Retinal pigment epithelial cell (primary cell): ENCODE data around the gene PRR22.

Experiments
- DNase-seq: peaks from one replicate; pipeline ENCODE4 v3.0.0-alpha.2; 2010; ENCODE audit warnings: low read depth
- H3K4me3 ChIP-seq: 2 replicates; pipeline ENCODE4 v1.5.1; 2011; ENCODE audit warnings: mild to moderate bottlenecking, low read length, control low read depth, moderate library complexity
- TF ChIP-seq, protein P1 (sequence below): conservative IDR thresholded peaks from 2 replicates; pipeline ENCODE4 v1.5.1; 2011; ENCODE audit warnings: low read depth, low read length, control low read depth, inconsistent platforms

Gene PRR22

DNA sequence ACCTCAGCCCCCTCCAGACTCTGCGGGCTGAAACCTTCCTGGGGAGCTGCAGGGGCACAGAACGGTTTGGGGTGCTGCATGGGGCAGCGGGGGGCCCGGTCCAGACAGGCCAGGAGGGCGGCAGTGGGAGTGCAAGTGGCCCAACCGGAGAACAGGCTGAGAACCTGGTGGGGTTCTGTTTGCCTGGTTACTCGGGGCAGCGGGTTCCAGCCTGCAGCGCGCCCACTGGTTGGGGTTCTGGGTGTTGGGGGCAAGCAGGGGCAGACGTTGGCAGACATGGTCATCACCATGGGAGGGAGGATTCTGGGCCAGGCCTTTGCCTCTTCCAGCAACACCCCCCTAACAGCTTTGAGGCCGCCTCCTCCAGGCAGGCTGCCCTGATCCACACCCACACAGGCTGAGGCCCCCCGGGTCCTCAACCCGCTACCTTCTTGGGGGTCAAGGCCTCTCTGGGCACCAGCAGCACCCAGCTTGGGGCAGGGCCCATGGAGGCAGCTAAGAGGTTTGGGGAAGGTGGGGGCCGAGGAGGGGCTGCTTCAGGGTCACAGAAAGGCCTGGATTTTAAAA, at the start of gene PRR22:
Gene PRR22 (minus strand): TSS at position 166 of the 567 bp plus-strand sequence. CDS start 86 bp downstream, at position 80.
- DNase-seq, result no peak
- no peak within 1 kb of the TSS for H3K4me3 ChIP-seq
- TF ChIP-seq, protein P1, sequence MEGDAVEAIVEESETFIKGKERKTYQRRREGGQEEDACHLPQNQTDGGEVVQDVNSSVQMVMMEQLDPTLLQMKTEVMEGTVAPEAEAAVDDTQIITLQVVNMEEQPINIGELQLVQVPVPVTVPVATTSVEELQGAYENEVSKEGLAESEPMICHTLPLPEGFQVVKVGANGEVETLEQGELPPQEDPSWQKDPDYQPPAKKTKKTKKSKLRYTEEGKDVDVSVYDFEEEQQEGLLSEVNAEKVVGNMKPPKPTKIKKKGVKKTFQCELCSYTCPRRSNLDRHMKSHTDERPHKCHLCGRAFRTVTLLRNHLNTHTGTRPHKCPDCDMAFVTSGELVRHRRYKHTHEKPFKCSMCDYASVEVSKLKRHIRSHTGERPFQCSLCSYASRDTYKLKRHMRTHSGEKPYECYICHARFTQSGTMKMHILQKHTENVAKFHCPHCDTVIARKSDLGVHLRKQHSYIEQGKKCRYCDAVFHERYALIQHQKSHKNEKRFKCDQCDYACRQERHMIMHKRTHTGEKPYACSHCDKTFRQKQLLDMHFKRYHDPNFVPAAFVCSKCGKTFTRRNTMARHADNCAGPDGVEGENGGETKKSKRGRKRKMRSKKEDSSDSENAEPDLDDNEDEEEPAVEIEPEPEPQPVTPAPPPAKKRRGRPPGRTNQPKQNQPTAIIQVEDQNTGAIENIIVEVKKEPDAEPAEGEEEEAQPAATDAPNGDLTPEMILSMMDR, result no peak

DNA sequence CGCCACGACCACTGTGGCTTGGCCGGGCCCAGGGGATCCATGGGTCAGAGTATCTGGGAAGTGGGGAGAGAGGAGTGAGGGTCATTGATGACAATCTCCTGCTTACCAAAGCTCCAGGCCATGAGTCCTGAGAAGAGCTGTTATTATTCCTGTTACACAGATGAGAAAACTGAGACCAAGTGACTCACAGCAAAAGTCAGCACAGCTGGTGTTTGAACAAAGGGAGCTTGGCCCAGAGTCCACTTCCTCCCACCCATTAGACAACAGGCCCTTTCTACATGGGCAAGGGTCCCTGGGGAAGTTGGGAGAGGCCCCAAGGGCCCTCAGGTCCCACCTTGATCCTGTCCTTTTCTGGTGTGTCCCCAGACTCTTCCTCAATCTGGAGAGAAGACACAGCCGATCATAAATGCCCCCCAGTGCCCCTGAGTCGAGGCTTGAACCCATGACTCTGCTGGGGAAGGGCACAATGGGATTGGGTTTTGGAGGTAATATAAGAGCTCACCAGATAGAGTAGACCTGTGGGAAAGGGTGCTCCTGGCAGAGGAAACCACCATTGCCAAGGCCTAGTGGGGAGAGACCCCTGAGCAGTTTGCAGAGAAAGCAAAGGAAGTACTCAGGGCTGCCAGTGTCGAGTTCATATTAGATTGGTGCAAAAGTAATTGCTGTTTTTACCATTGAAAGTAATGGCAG, 48.1 kb upstream of the PRR22 start:
- no peak overlapping the region for H3K4me3 ChIP-seq
- TF ChIP-seq, protein P1, result no peak

DNA sequence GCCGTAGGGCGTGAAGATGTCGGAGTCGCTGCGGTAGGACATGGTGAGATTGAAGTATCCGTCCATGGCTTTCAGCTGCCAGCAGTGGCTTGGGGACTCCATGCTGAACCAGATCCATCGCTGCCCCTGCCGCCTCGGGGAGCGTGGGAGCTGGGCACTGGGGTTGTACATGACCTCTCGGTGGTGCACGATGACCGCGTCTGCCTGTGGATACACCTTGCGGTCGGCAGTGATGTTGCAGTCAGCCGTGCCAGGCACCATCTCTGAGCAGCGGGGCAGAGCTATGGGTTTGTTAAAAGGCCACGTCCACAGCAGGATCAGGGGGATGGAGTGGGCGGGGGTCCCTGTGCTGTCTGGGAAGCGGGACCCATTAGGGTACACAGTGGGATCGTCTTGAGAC, 47.5 kb upstream of the PRR22 start:
- TF ChIP-seq, protein P1, result no peak
- no peak overlapping the region for H3K4me3 ChIP-seq
- DNase-seq, result no peak

More for the DNA sequence above, 48.1 kb upstream of the PRR22 start:
- no peak for DNase-seq

DNA sequence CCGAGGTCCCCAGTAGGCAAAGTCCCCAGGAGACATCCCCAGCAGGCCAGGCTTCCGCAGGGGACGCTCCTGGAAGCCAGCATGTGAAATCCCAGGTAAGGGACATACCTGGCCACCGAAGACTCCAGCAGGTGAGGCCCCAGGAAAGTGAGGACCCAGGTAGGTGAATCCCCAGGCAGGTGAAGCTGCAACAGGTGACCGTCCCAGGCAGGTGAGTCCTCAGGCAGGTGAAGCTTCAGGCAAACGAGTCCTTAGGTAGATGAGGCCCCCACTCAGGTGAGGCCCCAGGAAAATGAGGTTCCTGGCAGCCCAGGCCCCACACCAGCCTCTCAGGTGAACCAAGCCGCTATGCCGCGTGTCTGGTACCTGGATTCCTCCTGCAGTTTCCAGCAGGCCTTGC, 46.6 kb upstream of the PRR22 start:
- TF ChIP-seq, protein P1, result no peak
- DNase-seq, result no peak
- H3K4me3 ChIP-seq, result no peak overlapping the region

DNA sequence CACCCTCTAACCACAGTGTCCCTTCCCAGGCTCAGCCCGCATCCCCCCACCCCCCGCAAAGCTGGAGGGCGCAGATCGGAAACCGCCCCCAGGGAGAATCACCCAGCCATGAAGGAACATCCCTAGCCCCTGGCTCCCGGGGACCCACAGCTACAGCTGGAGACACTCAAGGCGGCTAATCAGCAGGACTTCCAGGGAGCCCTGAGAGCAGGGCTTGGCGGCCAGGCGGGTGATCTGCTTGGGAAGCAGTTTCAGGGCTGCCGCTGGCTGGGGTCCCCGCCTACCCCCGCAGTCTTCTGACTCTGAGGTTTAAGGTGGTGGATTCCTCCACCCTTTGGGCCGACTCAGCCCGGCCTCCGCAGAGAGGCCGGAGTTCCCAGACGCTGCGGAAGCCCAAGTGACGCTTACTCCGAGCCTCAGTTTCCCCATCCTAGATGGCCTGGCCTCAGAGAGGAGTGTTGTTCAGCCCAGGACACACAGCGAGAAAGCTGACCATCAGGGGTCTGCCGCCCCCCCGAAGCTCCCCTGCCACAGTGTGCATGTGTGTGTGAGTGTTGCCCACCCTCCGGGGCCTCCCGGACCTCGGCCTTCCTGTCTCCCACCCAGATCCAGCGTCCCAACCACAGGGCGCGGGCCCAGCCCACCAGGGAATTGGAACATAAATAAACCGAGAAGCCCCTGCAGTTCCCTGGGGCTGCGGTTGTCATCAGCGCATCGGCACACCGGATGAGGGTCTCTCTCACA, 45.2 kb upstream of the PRR22 start:
- TF ChIP-seq, protein P1, result no peak
- H3K4me3 ChIP-seq, result no peak overlapping the region
- no peak for DNase-seq

DNA sequence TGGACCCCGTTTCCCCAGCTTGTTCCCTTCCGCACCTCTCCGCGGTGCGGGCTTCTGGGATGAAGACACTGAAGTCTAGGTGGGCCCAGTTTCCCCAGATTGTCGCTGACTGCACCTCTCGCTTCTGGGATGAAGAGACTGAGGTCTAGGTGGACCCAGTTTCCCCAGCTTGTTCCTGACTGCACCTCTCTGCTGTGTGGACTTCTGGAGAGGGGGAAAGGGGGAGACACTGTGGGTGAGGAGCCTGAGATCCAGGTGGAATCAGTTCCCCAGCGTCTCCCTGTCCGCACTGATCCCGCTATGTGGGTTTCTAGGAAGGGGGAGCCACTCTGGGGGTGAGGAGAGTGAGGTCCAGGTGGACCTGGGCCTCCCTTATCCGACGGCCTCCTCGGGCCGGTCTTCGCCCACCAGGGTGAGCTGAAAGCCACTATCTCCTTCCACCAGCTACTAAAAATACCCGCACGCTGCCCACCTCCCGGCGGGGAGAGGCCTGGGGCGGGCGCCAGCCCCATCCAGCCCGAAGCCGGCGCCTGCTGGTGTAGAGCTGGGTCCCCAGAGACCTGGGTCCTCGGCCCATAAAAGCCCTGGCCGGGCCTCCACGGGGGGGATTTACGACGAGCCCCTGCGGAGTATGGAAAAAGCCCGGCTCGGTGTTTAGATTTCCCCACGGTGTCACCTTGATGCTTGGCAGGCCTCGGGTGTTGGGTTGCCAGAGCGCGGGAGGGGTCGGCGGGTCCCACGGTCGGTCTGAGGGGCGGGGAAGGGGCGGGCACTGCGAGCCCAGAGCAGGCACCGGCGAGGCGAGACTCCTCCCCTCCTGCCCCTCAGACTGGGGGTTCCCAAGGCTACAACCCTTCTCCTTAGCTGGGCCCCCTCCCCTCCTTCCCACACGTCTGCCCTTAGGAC, 44.4 kb upstream of the PRR22 start:
- H3K4me3 ChIP-seq, result peak overlapping the region; percentile 69
- DNase-seq, result no peak
- TF ChIP-seq, protein P1, result no peak
